GM21360 (cell line): ENCODE data around the gene FCRL1.

Source experiments
- ATAC-seq: cut with Tn5 transposase; IDR thresholded peaks from one replicate; pipeline ENCODE4 v1.9.1; 2021; ENCODE audit warnings: mild to moderate bottlenecking, moderate library complexity; ENCODE audit not compliant: unreplicated experiment

The FCRL1 gene, protein sequence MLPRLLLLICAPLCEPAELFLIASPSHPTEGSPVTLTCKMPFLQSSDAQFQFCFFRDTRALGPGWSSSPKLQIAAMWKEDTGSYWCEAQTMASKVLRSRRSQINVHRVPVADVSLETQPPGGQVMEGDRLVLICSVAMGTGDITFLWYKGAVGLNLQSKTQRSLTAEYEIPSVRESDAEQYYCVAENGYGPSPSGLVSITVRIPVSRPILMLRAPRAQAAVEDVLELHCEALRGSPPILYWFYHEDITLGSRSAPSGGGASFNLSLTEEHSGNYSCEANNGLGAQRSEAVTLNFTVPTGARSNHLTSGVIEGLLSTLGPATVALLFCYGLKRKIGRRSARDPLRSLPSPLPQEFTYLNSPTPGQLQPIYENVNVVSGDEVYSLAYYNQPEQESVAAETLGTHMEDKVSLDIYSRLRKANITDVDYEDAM

GRCh38 chr1:157819896-157820295 lies at the start of gene FCRL1:
TSS of gene FCRL1 (minus strand) at chr1:157820120. CDS start at chr1:157820037, 83 bp downstream.
- no peak for ATAC-seq

GRCh38 chr1:157868654-157869053 lies 48.7 kb upstream of the FCRL1 start:
- no peak for ATAC-seq

- no peak for ATAC-seq
Observed at GRCh38 chr1:157862114-157863070, 42.5 kb upstream of the FCRL1 start.

- ATAC-seq: no peak
Observed at GRCh38 chr1:157856538-157856937, 36.6 kb upstream of the FCRL1 start.

- no peak for ATAC-seq
Observed at GRCh38 chr1:157852476-157852875, 32.6 kb upstream of the FCRL1 start.

DNA sequence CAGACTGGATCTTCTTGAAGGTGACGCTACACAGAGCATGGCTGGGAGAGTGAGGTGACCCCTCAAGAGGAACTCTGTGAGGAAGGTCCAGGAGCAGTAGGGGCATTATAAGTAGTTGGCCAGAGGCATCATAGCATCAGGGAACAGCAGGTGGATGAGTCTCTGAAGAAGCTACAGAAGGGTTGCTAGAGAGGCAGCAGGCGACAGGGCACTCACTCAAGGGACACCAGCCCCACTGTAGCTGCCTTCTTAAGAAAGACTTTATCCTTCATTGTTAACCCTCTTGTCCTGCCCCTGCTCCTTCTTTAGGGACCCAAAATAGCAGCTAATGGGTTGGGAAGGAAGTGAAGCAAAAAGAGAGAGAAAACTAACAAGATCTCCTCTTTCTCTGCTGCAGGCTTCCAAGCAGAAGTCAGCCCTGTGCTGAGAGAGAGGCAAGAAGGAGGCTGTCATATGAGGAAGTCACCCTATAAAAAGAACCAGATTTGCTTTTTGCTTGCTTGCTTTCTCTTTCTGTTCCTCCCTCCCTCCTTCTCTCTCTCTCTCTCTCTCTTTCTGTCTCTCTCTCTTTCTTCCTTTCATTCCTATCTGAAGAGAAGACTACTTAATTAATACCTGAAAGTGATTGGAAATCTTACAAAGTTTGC lies 29.4 kb upstream of the FCRL1 start:
- ATAC-seq: no peak

DNA sequence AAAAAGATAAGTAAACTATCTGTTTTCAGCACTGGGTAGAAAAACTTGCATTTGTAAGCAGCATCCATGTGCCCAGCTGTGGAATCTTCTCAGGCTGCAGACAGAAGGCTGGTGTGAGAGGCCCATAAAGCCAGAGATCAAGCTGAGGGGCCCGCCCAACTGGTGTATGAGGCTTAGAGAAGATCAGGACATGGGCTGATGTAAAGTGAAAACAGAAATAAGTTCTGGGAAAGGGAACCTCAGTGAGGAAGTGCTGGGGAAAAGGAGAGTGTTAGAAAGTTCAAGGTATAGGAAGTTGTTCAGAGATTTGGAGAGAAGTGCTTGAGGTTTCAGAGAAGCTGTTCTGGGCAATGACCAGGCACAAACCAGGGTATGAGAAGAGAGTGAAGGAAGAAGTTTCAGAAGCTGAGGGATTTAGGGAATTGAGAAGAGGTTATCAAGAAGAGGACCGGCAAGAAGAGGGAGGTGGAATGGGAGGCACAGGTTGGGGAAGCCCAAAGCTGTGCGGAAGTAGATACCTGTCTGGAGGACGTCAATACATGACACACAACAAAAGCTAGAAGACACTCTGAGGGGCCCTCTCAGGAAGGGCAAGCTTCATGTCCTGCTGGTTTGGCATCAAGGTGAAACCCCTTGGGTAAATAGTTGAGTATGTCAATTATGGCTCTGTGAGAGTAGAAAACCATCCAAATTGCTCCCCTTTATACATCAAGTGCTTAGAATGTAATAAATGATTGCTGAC lies 24.3 kb upstream of the FCRL1 start:
- ATAC-seq: no peak

GRCh38 chr1:157842939-157843338 lies 23.0 kb upstream of the FCRL1 start:
- no peak for ATAC-seq

DNA sequence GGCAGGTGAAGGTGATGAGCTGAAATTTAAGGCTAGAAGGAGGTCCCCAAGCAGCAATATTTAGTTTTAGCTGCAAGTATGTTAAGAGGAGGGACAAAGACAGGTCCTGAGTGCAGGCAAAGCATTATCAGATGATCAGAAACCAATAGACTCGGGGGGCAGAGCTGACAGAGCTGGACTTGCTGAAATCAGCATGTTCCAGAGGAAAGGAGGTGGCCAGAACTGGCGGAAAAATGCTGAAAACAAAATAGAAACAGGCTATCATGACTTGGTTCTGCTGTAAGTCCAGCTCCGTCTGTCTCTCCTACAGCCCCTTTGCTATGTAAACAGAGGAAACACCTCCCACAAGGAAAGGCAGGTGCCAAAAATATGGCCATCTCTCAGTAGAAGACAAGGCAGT lies 21.8 kb upstream of the FCRL1 start, which contains the start of gene CD5L:
TSS of gene CD5L (minus strand) at position 101 of the 400 bp plus-strand sequence. CDS start 107 bp downstream, outside the sequence.
- no peak for ATAC-seq

GRCh38 chr1:157838966-157839365 lies 19.0 kb upstream of the FCRL1 start:
- ATAC-seq: no peak

- no peak for ATAC-seq
Observed at GRCh38 chr1:157834430-157834829, 14.5 kb upstream of the FCRL1 start.

GRCh38 chr1:157833145-157833544 lies 13.2 kb upstream of the FCRL1 start:
- no peak for ATAC-seq

DNA sequence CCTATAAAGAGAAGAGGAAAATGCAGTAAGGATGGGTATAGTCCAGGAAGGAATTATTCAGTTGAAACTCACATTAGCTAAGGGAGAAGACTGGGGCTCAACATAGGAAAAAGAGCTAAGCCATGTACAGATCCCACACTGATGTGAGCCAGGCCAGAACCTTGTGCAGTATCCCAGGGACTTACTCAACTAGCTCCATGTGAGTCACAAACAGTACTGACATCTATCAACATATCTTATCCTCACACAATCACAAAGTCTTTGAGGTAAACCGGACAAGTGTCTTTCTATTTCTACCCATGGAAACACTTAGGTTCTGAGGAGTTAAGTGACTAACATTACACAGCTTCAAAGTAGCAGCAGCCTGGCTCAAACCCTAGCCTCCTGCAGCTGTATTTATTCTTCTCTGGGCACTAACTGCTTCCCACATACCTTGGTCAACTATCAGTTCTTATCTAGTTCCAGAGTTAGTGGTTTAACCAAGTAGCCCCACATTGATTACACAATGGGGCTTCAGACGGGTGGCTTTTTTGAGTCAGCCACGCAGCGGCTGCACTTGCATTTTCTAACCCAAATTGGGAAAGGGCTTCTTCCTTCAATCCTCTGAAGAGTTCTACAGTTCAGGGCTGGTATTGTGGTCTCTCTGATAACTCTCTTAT lies 12.2 kb upstream of the FCRL1 start:
- ATAC-seq: peak; percentile 39

DNA sequence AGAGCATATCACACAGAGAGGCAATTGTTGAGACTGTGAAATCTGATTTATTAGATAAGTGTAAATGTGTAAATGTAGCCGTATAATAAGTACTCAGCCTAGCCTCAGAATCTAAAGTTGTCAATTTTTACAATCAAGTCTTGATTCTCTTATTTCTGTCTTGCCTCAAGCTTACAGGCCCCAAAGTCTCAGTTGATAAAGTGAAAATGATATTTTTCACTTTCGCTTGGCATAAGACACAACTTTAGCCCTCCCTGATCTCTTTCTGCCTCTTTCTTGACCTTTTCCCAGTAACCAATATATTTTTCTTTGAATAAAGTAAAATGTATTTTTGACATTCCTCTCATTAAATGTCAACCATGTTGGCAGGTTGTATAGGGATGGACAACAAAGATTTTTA lies 11.0 kb upstream of the FCRL1 start:
- no peak for ATAC-seq

DNA sequence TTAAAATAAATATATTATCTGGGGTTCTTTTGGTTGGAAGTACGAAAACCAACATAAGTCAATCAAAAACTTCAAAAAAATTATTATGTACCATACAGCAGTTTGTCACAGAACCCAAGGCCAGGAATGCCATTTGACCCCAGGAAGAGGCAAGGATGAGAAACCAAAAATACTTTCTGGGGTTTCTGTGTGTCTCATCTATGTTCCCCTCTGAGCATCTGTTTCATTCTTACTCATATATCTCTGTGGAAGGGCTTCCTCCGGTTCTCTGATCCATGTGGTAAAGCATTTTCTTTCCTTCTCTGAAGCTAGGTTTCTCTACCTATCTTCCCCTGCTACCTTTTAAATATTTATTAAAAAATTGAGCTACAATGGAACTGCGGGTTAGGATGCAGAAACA lies 9.8 kb upstream of the FCRL1 start:
- peak; percentile 42 for ATAC-seq

DNA sequence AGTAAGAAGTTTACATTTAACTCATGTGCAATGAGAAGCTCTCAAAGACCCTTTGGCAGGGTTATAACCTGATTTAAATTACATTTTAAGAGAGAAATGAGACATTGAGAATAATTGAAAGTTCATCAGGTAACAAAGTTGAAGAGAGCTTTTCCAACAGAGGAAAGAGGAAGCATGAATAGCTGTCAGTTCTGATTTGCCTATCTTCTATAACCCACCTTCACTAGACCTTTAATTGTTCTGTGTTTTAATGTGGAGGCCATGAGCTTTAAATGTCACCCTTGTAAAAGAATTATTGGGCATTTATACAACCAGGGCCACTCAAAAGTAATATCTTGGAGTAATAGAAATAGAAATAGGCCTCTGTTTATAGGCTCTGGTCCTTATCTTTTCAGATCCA lies 9.3 kb upstream of the FCRL1 start:
- no peak for ATAC-seq

DNA sequence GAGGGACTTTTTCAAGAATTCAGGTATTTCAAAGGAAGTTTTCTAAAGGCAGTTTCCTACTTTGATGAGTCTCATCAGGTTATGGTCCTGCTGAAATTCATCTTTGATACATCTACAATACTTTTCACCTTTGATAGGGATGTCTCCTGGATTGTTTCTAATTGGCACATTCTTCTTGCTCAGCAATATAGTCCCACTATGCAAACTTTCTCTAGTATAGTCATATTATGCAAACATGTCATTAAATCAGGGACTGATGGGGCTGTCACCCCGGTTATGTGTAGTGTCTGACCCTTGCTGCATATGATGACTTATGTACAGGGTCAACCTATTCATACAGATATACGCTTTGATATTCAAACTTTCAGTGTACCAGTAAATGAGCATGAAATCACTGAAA lies 379 bp upstream of the FCRL1 start:
- no peak for ATAC-seq

DNA sequence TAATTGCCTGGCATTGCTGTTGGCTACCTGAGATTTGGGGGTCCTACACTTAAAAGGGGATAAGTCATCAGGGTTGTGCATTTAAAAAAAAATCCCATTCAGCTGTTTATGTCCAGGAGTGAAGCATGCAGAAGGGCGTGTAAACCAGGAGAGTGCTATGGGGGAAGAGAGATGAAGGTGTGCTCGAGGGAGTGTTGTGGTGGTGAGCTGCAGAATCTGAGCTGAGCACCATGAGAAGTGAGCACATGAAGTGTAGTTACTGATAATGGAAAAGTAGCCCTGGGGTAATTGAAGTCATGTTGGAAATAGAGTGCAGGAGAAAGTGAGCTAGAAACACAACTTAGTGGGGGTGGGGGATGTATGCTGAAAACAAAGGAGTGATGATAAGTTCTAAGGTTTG lies 705 bp downstream of the FCRL1 start:
- no peak for ATAC-seq

DNA sequence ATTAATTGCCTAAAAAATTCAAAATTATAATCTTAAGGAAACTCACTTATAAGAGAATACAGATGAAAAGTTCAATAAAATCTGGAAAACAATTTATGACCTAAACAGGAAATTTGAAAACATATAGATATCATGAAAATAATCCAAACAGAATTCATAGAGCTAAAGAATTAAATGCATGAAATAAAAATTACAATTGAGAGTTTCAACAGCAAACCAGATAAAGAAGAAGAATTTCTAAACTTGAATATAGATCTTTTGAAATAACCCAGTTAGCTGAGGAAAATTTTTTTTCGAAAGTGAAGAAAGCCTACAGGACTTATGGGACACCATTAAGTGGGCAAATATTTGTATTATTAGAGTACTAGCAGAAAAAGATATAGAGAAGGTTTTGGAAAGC lies 6.7 kb downstream of the FCRL1 start:
- no peak for ATAC-seq
